Ovary (tissue), 9 donors: Measurements from ENCODE around the gene ITPRID2. TPM values are rescaled to one million over a fixed set of nuclear protein-coding genes. Genes with fewer than 3 reads are reported as not detected.

Experiments used
- DNase-seq, 5 donors: peaks; one replicate each; pipeline ENCODE4 v3.0.0-alpha.2; 2019 to 2020
- H3K27ac ChIP-seq, 2 donors: fragments of 200-600 bp; one replicate each; pipeline versions ENCODE4 v1.5.1 to v1.8.0; 2019 to 2022
- H3K27me3 ChIP-seq: fragments of 200-600 bp; one replicate; pipeline ENCODE4 v1.8.0; 2022
- H3K36me3 ChIP-seq: fragments of 200-600 bp; sonication (generic); one replicate; pipeline ENCODE4 v1.5.1; 2019
- H3K4me1 ChIP-seq: one replicate; pipeline ENCODE4 v1.8.1; 2013; ENCODE audit warnings: mild to moderate bottlenecking, moderate library complexity; ENCODE audit not compliant: insufficient read depth
- H3K4me3 ChIP-seq: fragments of 200-600 bp; sonication (generic); one replicate; pipeline ENCODE4 v1.5.1; 2017
- H3K9me3 ChIP-seq, 2 donors: fragments of 200-600 bp in 1 of 2; sonication (generic) in 1 of 2; one replicate each; pipeline versions ENCODE4 v1.5.1 to v1.8.1; 2013 to 2019; ENCODE audit warnings: mild to moderate bottlenecking in 1 of 2, moderate library complexity in 1 of 2
- EP300 ChIP-seq: sonication (generic); formaldehyde crosslinking; IDR thresholded peaks from one replicate; pipeline ENCODE4 v1.6.1; 2017; ENCODE audit warnings: antibody characterized with exemption
- POLR2A ChIP-seq: fragments of 450-650 bp; IDR thresholded peaks from one replicate; pipeline ENCODE4 v1.6.1; 2017; ENCODE audit warnings: antibody characterized with exemption, mild to moderate bottlenecking, moderate library complexity
- WGBS, 3 donors: extraction: QIAGEN DNeasy Blood & Tissue Kit in 1 of 3; methylation state at CpG; one replicate each; pipeline versions ENCODE4 v1.1.5 to v1.1.7; 2013 to 2017; 5-methylcytosine and 5-hydroxymethylcytosine counted together
- intact Hi-C, 4 donors: fragments of 100-400 bp; cut with DNase I; formaldehyde crosslinking; loops; one replicate each; pipeline versions ENCODE4 v1.11.0 to v1.15.1; 2022 to 2023
- polyA plus RNA-seq, 2 donors: library from polyadenylated mRNA; stranded (reverse); fragments of 200-250 nt in 1 of 2; fragments of 350-450 nt in 1 of 2; fragmentation: Illumina TruSeq in 1 of 2; extraction: RNeasy Lipid Tissue Mini Kit (QIAGEN cat#74804) in 1 of 2; gene quantifications; one replicate each; pipeline ENCODE4 v1.2.3, GENCODE V29; 2013 to 2014
- total RNA-seq, 7 donors: library from RNA; depleted of rRNA in 2 of 7; stranded (reverse); fragments of >200 nt in 2 of 7; fragmentation: NEBNext Ultra II Directional in 3 of 7; extraction: Animal tissue kit (Norgen Biotek cat#: 25700) in 3 of 7; gene quantifications; one replicate each; pipeline versions ENCODE4 v1.1.0 to v1.2.4, GENCODE V29; 2016 to 2023
- TF ChIP-seq, protein P1 (sequence below), 3 donors: fragments of 450-650 bp in 2 of 3; fragments of 200-600 bp in 1 of 3; IDR thresholded peaks; one replicate each; pipeline versions ENCODE4 v1.5.1 to v1.8.0; 2016 to 2022; ENCODE audit warnings: antibody characterized with exemption in 3 of 3, mild to moderate bottlenecking in 1 of 3
- donor health status: DM: no; HTN: no; CAD: no; lungs with moderate emphysema.
- donor health status: DM: no; HTN: no; CAD: no.
- donor health status: Bipolar disorder and iron deficiency.
- donor health status: DM: yes; HTN: yes; CAD: no.
- donor health status: DM: no; HTN: no; CAD: no.
- donor health status: DM: yes; HTN: yes; CAD: no.

ITPRID2 gene
- total and polyA plus RNA-seq, 9 donors: 25.2 to 66.2 (median 48.6) TPM

DNA sequence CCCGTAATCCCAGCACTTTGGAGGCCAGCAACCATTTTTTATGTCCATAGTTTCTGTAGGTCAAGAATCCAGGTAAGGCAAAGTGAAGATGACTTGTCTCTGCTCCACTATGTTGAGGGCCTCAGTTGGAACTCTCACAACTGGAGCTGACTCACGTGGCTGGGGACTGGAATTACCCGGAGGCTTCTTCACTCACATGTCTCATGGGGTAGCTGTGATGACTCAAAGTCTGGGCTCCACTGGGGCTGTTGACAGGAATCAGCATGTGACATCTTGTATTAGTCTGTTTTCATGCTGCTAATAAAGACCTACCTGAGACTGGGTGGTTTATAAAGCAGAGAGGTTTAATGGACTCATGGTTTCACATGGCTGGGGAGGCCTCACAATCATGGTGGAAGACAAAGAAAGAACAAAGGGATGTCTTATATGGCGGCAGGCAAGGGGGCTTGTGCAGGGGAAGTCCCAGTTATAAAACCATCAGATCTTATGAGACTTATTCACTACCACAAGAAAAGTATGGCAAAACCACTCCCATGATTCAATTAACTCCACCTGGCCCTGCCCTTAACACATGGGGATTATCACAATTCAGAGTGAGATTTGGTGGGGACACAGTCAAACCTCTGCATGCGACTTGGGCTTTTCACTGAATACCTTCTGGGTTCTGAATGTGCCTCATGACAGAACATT lies 86.3 kb downstream of the ITPRID2 start:
- H3K27me3 ChIP-seq: no peaks in the 10 kb centered on the region
- H3K36me3 ChIP-seq: no peaks in the 10 kb centered on the region
- no peak for TF ChIP-seq EP300
- TF ChIP-seq, protein P1, sequence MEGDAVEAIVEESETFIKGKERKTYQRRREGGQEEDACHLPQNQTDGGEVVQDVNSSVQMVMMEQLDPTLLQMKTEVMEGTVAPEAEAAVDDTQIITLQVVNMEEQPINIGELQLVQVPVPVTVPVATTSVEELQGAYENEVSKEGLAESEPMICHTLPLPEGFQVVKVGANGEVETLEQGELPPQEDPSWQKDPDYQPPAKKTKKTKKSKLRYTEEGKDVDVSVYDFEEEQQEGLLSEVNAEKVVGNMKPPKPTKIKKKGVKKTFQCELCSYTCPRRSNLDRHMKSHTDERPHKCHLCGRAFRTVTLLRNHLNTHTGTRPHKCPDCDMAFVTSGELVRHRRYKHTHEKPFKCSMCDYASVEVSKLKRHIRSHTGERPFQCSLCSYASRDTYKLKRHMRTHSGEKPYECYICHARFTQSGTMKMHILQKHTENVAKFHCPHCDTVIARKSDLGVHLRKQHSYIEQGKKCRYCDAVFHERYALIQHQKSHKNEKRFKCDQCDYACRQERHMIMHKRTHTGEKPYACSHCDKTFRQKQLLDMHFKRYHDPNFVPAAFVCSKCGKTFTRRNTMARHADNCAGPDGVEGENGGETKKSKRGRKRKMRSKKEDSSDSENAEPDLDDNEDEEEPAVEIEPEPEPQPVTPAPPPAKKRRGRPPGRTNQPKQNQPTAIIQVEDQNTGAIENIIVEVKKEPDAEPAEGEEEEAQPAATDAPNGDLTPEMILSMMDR (IDR thresholded peaks at IDR 0.05): no peak
- no peak for TF ChIP-seq POLR2A
- no peaks in the 10 kb centered on the region for H3K4me1 ChIP-seq
- DNase-seq: no peak
- H3K4me3 ChIP-seq: no peak overlapping the region
- WGBS, 3 donors: 87 to 93% (median 90%) methylated on average over 5 of the region's 5 CpGs
- H3K9me3 ChIP-seq: no peaks in the 10 kb centered on the region
- intact Hi-C loops: no loop called here
- no peak overlapping the region for H3K27ac ChIP-seq

- Histone ChIP-seq H3K4me1 (no peaks in the 10 kb centered on the region), H3K36me3 (no peaks in the 10 kb centered on the region), H3K27me3 (no peaks in the 10 kb centered on the region), H3K4me3 (no peak overlapping the region), H3K27ac (no peak overlapping the region), H3K9me3 (no peaks in the 10 kb centered on the region)
- no peak for TF ChIP-seq POLR2A
- TF ChIP-seq EP300: no peak
- TF ChIP-seq, protein P1 (IDR thresholded peaks at IDR 0.05): no peak
- intact Hi-C loops: no loop called here
- WGBS, 3 donors: 83 to 88% (median 84%) methylated on average over 2 of the region's 2 CpGs
- no peak for DNase-seq
These were observed 87.0 kb downstream of the ITPRID2 start for GRCh38 chr2:181978351-181979150.

Other genes with a start within 250 kb of the ITPRID2 start
- 1 to 10 TPM in 1 of 7 donors, under 1 TPM in 4, not detected in 2; 0.12 to 6.5 (median 0.37) TPM for gene CERKL, start 234.6 kb upstream of the ITPRID2 start, total RNA-seq
- under 1 TPM; 0.11 to 0.13 TPM for gene CERKL, start 234.6 kb upstream of the ITPRID2 start, polyA plus RNA-seq
- gene NEUROD1, start 211.2 kb upstream of the ITPRID2 start, total RNA-seq: not detected
- gene NEUROD1, start 211.2 kb upstream of the ITPRID2 start, polyA plus RNA-seq: not detected
- gene PPP1R1C, start 94.1 kb downstream of the ITPRID2 start, total RNA-seq: 1 to 10 TPM in 1 of 7 donors, under 1 TPM in 1, not detected in 5; 0.61 to 1.1 TPM
- under 1 TPM; 0.10 to 0.90 TPM for gene PPP1R1C, start 94.1 kb downstream of the ITPRID2 start, polyA plus RNA-seq